NCI-H226 (cell line): Measurements from ENCODE around the gene EGFLAM.

Experiments used
- DNase-seq: peaks from one replicate; pipeline ENCODE4 v3.0.0-alpha.2; 2015

EGFLAM gene

DNA sequence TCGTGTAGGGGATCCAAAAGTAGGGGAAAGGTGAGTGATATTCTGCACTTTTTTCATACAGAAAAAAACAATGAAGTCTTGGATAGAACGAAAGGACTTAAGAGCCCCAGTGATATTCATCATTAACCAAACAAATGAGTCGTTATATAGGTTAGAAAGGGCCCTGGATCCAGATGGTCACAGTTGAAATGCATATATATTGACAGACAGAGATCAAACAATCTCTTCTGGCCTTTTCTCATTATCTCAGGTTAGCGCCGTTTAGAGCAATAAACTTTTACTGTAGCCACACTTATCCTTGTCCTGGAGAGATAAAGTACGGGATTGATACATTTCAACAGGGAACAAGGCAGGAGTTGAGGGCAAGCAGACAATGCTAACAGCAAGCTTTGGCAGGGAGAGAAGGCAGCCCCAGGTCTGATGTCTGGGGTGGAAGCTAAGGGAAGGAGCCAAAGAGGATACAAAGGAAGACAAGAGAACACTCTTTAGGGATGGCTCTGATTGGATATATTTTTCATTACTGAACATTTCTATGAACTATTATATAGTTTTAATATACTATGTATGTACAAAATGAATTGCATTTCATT lies 221.1 kb downstream of the EGFLAM start:
- DNase-seq, result no peak

- no peak for DNase-seq
These were observed 225.5 kb downstream of the EGFLAM start for GRCh38 chr5:38483805-38484398.

DNA sequence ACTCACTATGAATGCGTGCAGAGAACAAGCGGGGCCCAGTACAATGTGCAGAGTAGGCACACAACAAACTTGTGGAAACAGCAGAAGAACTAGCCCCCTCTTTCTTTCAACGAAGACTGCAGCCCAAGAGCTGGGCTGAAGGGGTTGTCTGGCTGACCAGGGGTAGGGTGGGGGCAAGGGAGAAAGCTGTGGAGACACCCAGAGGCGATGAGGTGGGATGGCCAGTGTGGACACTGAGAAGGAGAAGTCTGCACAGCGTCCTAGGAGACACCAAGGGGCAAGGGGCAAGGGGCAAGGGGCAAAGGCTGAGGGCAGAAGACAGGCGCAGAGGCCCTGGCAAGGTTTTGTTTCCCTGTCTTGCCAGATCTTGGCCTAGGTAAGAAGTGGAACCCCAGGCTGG lies 235.8 kb downstream of the EGFLAM start:
- DNase-seq, result no peak

DNA sequence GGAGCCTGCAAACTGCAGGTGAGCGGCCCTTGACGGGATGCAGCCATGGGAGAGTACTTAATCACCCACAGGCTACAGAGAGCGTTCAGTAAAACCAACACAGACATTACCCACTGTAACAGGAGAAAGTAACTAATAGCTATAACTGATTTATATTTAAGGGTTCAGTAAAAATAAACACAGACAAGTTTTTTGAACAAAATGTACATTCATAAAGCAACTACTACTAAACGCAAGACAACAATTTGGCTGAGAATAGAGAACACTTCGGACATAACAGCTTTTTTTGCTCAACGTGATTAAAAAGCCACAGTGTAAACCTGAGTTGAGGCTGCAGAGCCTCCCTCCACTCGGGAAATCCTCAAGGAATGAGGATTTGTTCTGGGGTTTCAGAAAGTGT lies 236.4 kb downstream of the EGFLAM start:
- DNase-seq, result no peak

GRCh38 chr5:38497946-38498345 lies 239.6 kb downstream of the EGFLAM start:
- peak; percentile 19 for DNase-seq

DNA sequence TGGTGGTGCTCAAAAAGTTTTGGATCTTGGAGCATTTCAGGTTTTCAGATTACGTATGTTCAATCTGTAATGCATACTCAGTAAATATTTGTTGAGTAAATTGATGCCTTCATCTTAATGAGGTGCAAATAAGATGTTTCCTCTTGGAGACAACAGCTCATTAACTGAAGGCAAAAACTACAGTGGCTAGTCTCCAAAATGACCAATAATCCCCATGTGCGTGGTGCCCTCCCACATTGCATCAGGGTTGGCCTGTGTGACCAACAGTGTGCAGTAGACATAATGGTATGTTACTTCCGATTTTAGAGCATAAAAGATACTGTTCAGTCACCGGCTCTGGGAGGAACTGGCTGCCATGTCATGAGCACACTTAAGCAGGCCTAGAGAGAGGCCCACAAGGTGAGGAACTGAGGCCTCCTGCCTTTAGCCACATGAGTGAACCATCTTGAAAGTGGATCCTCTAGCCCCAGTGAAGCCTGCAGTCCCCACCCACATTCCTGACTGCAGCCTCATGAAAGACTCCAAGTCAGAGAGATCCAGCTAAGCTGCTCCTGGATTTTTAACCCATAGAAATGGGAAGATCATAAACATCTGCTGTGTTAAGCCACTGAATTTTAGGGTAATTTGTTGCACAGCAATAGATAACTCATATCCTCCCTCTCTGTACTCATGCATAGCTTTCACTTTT lies 242.4 kb downstream of the EGFLAM start:
- peak; percentile 39 for DNase-seq

DNA sequence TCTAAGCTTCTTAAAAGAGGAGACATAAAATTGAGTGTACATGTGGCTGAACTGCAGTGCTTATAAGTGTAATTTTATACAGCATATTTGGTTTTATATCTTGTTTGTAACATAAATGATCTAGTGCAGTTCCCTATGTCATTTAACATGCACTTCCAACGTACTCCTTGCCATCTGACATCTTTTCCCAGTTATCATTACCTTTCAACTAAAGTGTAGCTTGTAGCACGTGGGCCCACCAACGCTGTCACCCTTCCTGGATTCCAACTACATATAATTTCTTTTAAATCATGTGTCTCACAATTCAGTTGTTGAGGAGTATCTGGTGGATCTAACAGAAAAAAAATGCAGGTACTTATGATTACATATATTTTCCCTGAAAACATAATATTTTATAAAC lies 247.9 kb downstream of the EGFLAM start:
- no peak for DNase-seq

DNA sequence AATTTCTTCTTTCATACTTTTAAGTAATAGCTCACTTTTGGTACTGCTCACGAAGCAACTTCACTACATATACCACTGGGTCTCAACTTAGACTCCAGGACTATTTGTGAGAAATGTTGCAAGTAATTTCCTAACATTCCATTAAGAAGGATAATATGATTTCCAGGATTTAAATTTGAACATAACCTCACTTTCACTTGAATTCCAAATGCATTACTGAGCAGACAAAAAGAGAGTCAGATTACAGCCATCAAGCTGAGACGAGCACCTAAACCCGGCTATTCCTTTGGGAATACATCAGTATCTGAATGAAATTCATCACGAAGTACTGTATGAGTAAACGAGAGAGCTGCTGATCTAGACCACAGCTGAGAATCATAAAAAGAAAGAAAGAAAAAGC lies 250.8 kb downstream of the EGFLAM start:
- DNase-seq, result peak; percentile 70
